CD8-positive, alpha-beta memory T cell (primary cell): Measurements from ENCODE around the gene ALLC. TPM values are rescaled to one million over a fixed set of nuclear protein-coding genes. Genes with fewer than 3 reads are reported as not detected.

Source experiments
- CTCF ChIA-PET: fragments of 350-600 bp; sonication (Branson Sonifier 250); formaldehyde crosslinking; loops from one replicate; lab custom pipeline; 2021; ENCODE audit warnings: antibody characterized with exemption; lab: Charles Lee
- POLR2A ChIA-PET: fragments of 350-600 bp; sonication (Branson Sonifier 250); formaldehyde crosslinking; loops from one replicate; lab custom pipeline; 2021; ENCODE audit warnings: antibody characterized with exemption; lab: Charles Lee
- DNase-seq, 5 donors: peaks; one replicate each; pipeline versions ENCODE4 v3.0.0 to v3.0.0-alpha.2; 2020 to 2022; ENCODE audit warnings: mixed read lengths in 1 of 5
- H3K27ac ChIP-seq: one replicate; pipeline ENCODE4 v1.7.0; 2013; ENCODE audit warnings: low read depth, mild to moderate bottlenecking, low read length, moderate library complexity
- H3K27me3 ChIP-seq: 2 replicates; pipeline ENCODE4 v1.7.0; 2013; ENCODE audit warnings: low read length, mild to moderate bottlenecking; ENCODE audit not compliant: insufficient read depth, poor library complexity, severe bottlenecking
- H3K36me3 ChIP-seq: 2 replicates; pipeline ENCODE4 v1.7.0; 2013; ENCODE audit warnings: mild to moderate bottlenecking, low read length, moderate library complexity; ENCODE audit not compliant: insufficient read depth
- H3K4me1 ChIP-seq: 2 replicates; pipeline ENCODE4 v1.7.0; 2013; ENCODE audit warnings: mild to moderate bottlenecking, low read length, moderate library complexity; ENCODE audit not compliant: insufficient read depth
- H3K4me3 ChIP-seq: 2 replicates; pipeline ENCODE4 v1.7.0; 2013; ENCODE audit warnings: mild to moderate bottlenecking, low read length
- H3K9me3 ChIP-seq: 2 replicates; pipeline ENCODE4 v1.7.0; 2013; ENCODE audit warnings: mild to moderate bottlenecking, low read length
- H3K27ac Mint-ChIP-seq, 8 donors: one replicate each; pipeline ENCODE4 v1.8.0; 2020 to 2021; ENCODE audit warnings: mixed read lengths in 8 of 8, mild to moderate bottlenecking in 6 of 8, inconsistent platforms in 3 of 8, moderate library complexity in 3 of 8
- H3K27me3 Mint-ChIP-seq, 2 donors: one replicate each; pipeline ENCODE4 v1.8.0; 2020 to 2021; ENCODE audit warnings: mixed read lengths in 2 of 2, mild to moderate bottlenecking in 1 of 2, moderate library complexity in 1 of 2
- H3K36me3 Mint-ChIP-seq, 3 donors: one replicate each; pipeline ENCODE4 v1.8.0; 2020 to 2021; ENCODE audit warnings: mixed read lengths in 3 of 3, inconsistent platforms in 1 of 3, mild to moderate bottlenecking in 1 of 3
- H3K4me1 Mint-ChIP-seq, 3 donors: one replicate each; pipeline ENCODE4 v1.8.0; 2020 to 2021; ENCODE audit warnings: mixed read lengths in 3 of 3, inconsistent platforms in 1 of 3, mild to moderate bottlenecking in 1 of 3
- H3K4me3 Mint-ChIP-seq, 7 donors: one replicate each; pipeline ENCODE4 v1.8.0; 2020 to 2021; ENCODE audit warnings: mixed read lengths in 7 of 7, mild to moderate bottlenecking in 6 of 7, moderate library complexity in 4 of 7, inconsistent platforms in 2 of 7
- H3K9me3 Mint-ChIP-seq, 5 donors: one replicate each; pipeline ENCODE4 v1.8.0; 2020 to 2022; ENCODE audit warnings: mixed read lengths in 5 of 5, mild to moderate bottlenecking in 3 of 5, moderate library complexity in 2 of 5, inconsistent platforms in 1 of 5
- polyA plus RNA-seq: library from polyadenylated mRNA; unstranded; fragments of 300-500 nt; fragmentation: Illumina TruSeq; gene quantifications from one replicate; pipeline ENCODE4 v1.2.3, GENCODE V29; 2021
- total RNA-seq, 2 experiments: library from RNA; stranded (reverse); gene quantifications; one replicate each; pipeline ENCODE4 v1.2.3, GENCODE V29; 2021

The ALLC gene
- total and polyA plus RNA-seq, 3 experiments from 2014 or later = not detected

- POLR2A ChIA-PET = no interaction called here
- no peak overlapping the region for H3K27ac Mint-ChIP-seq
- Histone ChIP-seq H3K4me1 (no peaks in the 10 kb centered on the region), H3K4me3 (no peak overlapping the region), H3K9me3 (no peaks in the 10 kb centered on the region), H3K27me3 (no peaks in the 10 kb centered on the region), H3K27ac (no peak overlapping the region), H3K36me3 (no peaks in the 10 kb centered on the region)
- H3K4me1 Mint-ChIP-seq = peaks cover 0 to 2% (median 0%) of the 10 kb centered on the region in 3 donors
- no peak for DNase-seq
- peaks cover 0 to 15% (median 7%) of the 10 kb centered on the region in 5 donors for H3K9me3 Mint-ChIP-seq
- CTCF ChIA-PET = no interaction called here
- H3K36me3 Mint-ChIP-seq = no peaks in the 10 kb centered on the region
- H3K27me3 Mint-ChIP-seq = peaks cover 23 to 38% of the 10 kb centered on the region in 2 donors
- no peak overlapping the region for H3K4me3 Mint-ChIP-seq
Measured at GRCh38 chr2:3725002-3725401, 67.0 kb downstream of the ALLC start.

GRCh38 chr2:3725458-3726250 lies 67.7 kb downstream of the ALLC start:
- Histone ChIP-seq H3K9me3 (no peaks in the 10 kb centered on the region), H3K27ac (no peak overlapping the region), H3K36me3 (no peaks in the 10 kb centered on the region), H3K4me3 (no peak overlapping the region), H3K27me3 (no peaks in the 10 kb centered on the region), H3K4me1 (no peaks in the 10 kb centered on the region)
- Mint-ChIP-seq H3K4me1 (peaks cover 0 to 2% (median 0%) of the 10 kb centered on the region in 3 donors), H3K27me3 (peaks cover 21 to 38% of the 10 kb centered on the region in 2 donors), H3K36me3 (no peaks in the 10 kb centered on the region), H3K27ac (no peak overlapping the region), H3K4me3 (no peak overlapping the region), H3K9me3 (peaks cover 0 to 15% (median 7%) of the 10 kb centered on the region in 5 donors)
- CTCF ChIA-PET = no interaction called here
- no peak for DNase-seq
- POLR2A ChIA-PET = no interaction called here

GRCh38 chr2:3726511-3726910 lies 68.5 kb downstream of the ALLC start:
- Mint-ChIP-seq H3K27me3 (peaks cover 21 to 38% of the 10 kb centered on the region in 2 donors), H3K36me3 (no peaks in the 10 kb centered on the region), H3K4me3 (no peak overlapping the region), H3K27ac (no peak overlapping the region), H3K4me1 (peaks cover 0 to 2% (median 0%) of the 10 kb centered on the region in 3 donors), H3K9me3 (peaks cover 0 to 12% (median 0%) of the 10 kb centered on the region in 5 donors)
- Histone ChIP-seq H3K4me3 (no peak overlapping the region), H3K36me3 (no peaks in the 10 kb centered on the region), H3K4me1 (no peaks in the 10 kb centered on the region), H3K9me3 (no peaks in the 10 kb centered on the region), H3K27ac (no peak overlapping the region), H3K27me3 (no peaks in the 10 kb centered on the region)
- CTCF ChIA-PET = interaction anchor here (1.2 kb wide), 1 partner anchor 8 kb away, joined by 3 read pairs; no protein-coding TSS in a partner anchor
- DNase-seq = no peak
- POLR2A ChIA-PET = no interaction called here

GRCh38 chr2:3727397-3728045 lies 69.5 kb downstream of the ALLC start:
- peaks cover 0 to 12% (median 0%) of the 10 kb centered on the region in 5 donors for H3K9me3 Mint-ChIP-seq
- CTCF ChIA-PET = interaction anchor here (1.0 to 1.2 kb wide), 2 partner anchors 9 to 12 kb away, joined by 3 read pairs; no protein-coding TSS in a partner anchor
- peaks cover 0 to 2% (median 0%) of the 10 kb centered on the region in 3 donors for H3K4me1 Mint-ChIP-seq
- Histone ChIP-seq H3K27me3 (no peaks in the 10 kb centered on the region), H3K27ac (no peak overlapping the region), H3K4me1 (no peaks in the 10 kb centered on the region), H3K36me3 (no peaks in the 10 kb centered on the region), H3K4me3 (no peak overlapping the region), H3K9me3 (no peaks in the 10 kb centered on the region)
- no peak overlapping the region for H3K27ac Mint-ChIP-seq
- no peak for DNase-seq
- POLR2A ChIA-PET = no interaction called here
- peaks cover 21 to 42% of the 10 kb centered on the region in 2 donors for H3K27me3 Mint-ChIP-seq
- H3K36me3 Mint-ChIP-seq = peaks cover 0 to 1% (median 0%) of the 10 kb centered on the region in 3 donors
- H3K4me3 Mint-ChIP-seq = no peak overlapping the region

GRCh38 chr2:3728104-3729054 lies 70.4 kb downstream of the ALLC start:
- Histone ChIP-seq H3K4me3 (no peak overlapping the region), H3K27ac (no peak overlapping the region), H3K4me1 (no peaks in the 10 kb centered on the region), H3K36me3 (no peaks in the 10 kb centered on the region), H3K9me3 (no peaks in the 10 kb centered on the region), H3K27me3 (no peaks in the 10 kb centered on the region)
- POLR2A ChIA-PET = no interaction called here
- Mint-ChIP-seq H3K4me3 (no peak overlapping the region), H3K4me1 (peaks cover 0 to 2% (median 0%) of the 10 kb centered on the region in 3 donors), H3K9me3 (peaks cover 0 to 10% (median 0%) of the 10 kb centered on the region in 5 donors), H3K27ac (no peak overlapping the region), H3K27me3 (peaks cover 16 to 37% of the 10 kb centered on the region in 2 donors), H3K36me3 (peaks cover 0 to 1% (median 0%) of the 10 kb centered on the region in 3 donors)
- DNase-seq = no peak
- CTCF ChIA-PET = interaction anchor here (1.0 to 1.2 kb wide), 2 partner anchors 10 to 11 kb away, joined by 3 read pairs; no protein-coding TSS in a partner anchor

- no peaks in the 10 kb centered on the region for H3K36me3 ChIP-seq
- Mint-ChIP-seq H3K36me3 (peaks cover 0 to 1% (median 0%) of the 10 kb centered on the region in 3 donors), H3K27me3 (peaks cover 16 to 31% of the 10 kb centered on the region in 2 donors), H3K27ac (no peak overlapping the region), H3K9me3 (peaks cover 0 to 8% (median 0%) of the 10 kb centered on the region in 5 donors), H3K4me1 (peaks cover 0 to 2% (median 0%) of the 10 kb centered on the region in 3 donors), H3K4me3 (no peak overlapping the region)
- no peak overlapping the region for H3K27ac ChIP-seq
- no peaks in the 10 kb centered on the region for H3K9me3 ChIP-seq
- ChIA-PET CTCF (no interaction called here), POLR2A (no interaction called here)
- H3K4me3 ChIP-seq = no peak overlapping the region
- H3K4me1 ChIP-seq = no peaks in the 10 kb centered on the region
- no peaks in the 10 kb centered on the region for H3K27me3 ChIP-seq
- no peak for DNase-seq
Measured at GRCh38 chr2:3729055-3729448, 71.1 kb downstream of the ALLC start.

GRCh38 chr2:3729786-3730185 lies 71.8 kb downstream of the ALLC start:
- Mint-ChIP-seq H3K9me3 (peaks cover 0 to 8% (median 0%) of the 10 kb centered on the region in 5 donors), H3K27me3 (peaks cover 19 to 32% of the 10 kb centered on the region in 2 donors), H3K36me3 (peaks cover 0 to 1% (median 0%) of the 10 kb centered on the region in 3 donors), H3K4me3 (no peak overlapping the region), H3K27ac (no peak overlapping the region), H3K4me1 (peaks cover 0 to 2% (median 0%) of the 10 kb centered on the region in 3 donors)
- Histone ChIP-seq H3K4me1 (no peaks in the 10 kb centered on the region), H3K4me3 (no peak overlapping the region), H3K36me3 (no peaks in the 10 kb centered on the region), H3K27ac (no peak overlapping the region), H3K27me3 (no peaks in the 10 kb centered on the region), H3K9me3 (no peaks in the 10 kb centered on the region)
- no peak for DNase-seq
- ChIA-PET CTCF (no interaction called here), POLR2A (no interaction called here)
